ENCODE data around the gene RCOR1. TPM values are rescaled to one million over a fixed set of nuclear protein-coding genes. Genes with fewer than 3 reads are reported as not detected.

RCOR1 gene
- total and polyA plus RNA-seq, 2 of the 8 experiments (the other 6 are each of a cell fraction or from before 2014, with no cell fraction given), result 12.3 to 26.3 TPM

DNA sequence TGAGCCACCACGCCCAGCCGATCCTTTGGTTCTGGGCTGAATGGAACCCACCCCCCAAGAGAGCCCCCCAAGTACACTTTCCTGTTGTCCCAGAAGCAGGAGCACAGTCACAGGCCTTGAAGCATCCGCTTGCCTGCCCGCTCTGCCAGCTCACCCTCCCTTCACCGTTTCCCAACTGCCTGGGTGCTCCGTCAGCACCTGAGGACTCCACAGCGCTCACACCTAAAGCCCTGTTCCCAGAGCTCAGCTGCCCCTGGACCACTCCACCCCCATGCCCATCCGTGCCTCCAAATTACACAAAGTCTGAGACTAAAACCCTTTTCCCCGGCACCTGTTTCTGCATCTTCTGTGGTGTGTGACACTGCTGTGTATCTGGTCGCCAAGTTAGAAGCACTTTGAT is 140.5 kb downstream of the RCOR1 start:
- H2BK15ac ChIP-seq (ENCODE audit: low read length), result no peak overlapping the region
- H3K4ac ChIP-seq (replicated peaks; ENCODE audit: insufficient read length, low read depth, low read length), result no peak overlapping the region
- no peak overlapping the region for H3K4me3 ChIP-seq (ENCODE audit: extremely low read depth in 1 of 4, insufficient read depth in 2 of 4, low read depth in 3 of 4, low read length in 4 of 4)
- no peak overlapping the region for H3K23ac ChIP-seq (ENCODE audit: insufficient read length)
- H3K9me3 ChIP-seq (ENCODE audit: insufficient read depth in 2 of 2, low read depth in 1 of 2, low read length in 1 of 2), result no peaks in the 10 kb centered on the region
- DNase-seq (ENCODE audit: low read depth in 1 of 2, low spot score in 2 of 2) (no peak), FAIRE-seq (no peak)
- H3K4me2 ChIP-seq (ENCODE audit: insufficient read depth in 1 of 2, low read depth in 2 of 2, low read length in 2 of 2), result no peak overlapping the region
- no peak overlapping the region for H3K14ac ChIP-seq (ENCODE audit: insufficient read length)
- H3K27me3 ChIP-seq (replicated peaks in 1 of 4; ENCODE audit: control insufficient read depth in 3 of 4, extremely low read depth in 1 of 4, insufficient read depth in 3 of 4, low read length in 3 of 4), result no peaks in the 10 kb centered on the region
- no peak overlapping the region for H2BK20ac ChIP-seq (ENCODE audit: low read length)
- peaks cover 0 to 14% (median 3%) of the 10 kb centered on the region in 4 experiments; a peak in 3 of 8 replicates for H3K36me3 ChIP-seq (ENCODE audit: control insufficient read depth in 2 of 4, insufficient read depth in 4 of 4, low read length in 3 of 4)
- CTCF ChIA-PET (ENCODE audit: partially characterized antibody), result interaction anchor here (0.7 to 3.8 kb wide), 5 partner anchors 9 to 40 kb away, joined by 3 to 19 read pairs (median 5); no protein-coding TSS in a partner anchor
- H3K18ac ChIP-seq (ENCODE audit: extremely low read depth, low read length), result no peak overlapping the region
- H3K23me2 ChIP-seq (ENCODE audit: low read depth, low read length), result no peaks in the 10 kb centered on the region
- H4K20me1 ChIP-seq (replicated peaks in 1 of 2; ENCODE audit: control insufficient read depth in 1 of 2, insufficient read depth in 2 of 2, low read length in 2 of 2), result peaks cover 0 to 3% of the 10 kb centered on the region in 2 experiments
- no peak overlapping the region for H4K91ac ChIP-seq (replicated peaks; ENCODE audit: insufficient read length, low read length)
- H3K9ac ChIP-seq (replicated peaks in 1 of 4; ENCODE audit: extremely low read depth in 1 of 4, low read depth in 3 of 4, low read length in 3 of 4), result no peak overlapping the region
- no peak overlapping the region for H4K5ac ChIP-seq (ENCODE audit: insufficient read length, low read depth, low read length)
- H3K4me1 ChIP-seq (replicated peaks in 1 of 4; ENCODE audit: control insufficient read depth in 3 of 4, insufficient read depth in 4 of 4, low read length in 3 of 4), result peaks cover 0 to 4% (median 0%) of the 10 kb centered on the region in 4 experiments; a peak in 2 of 7 replicates
- H3K79me1 ChIP-seq (ENCODE audit: low read depth, low read length), result 0 out of 2 replicates have a peak, but pooled peaks cover 2% of the 10 kb centered on the region
- TF ChIP-seq POLR2AphosphoS5 (IDR thresholded peaks at IDR 0.05; ENCODE audit: low read depth, low read length), result no peak
- TF ChIP-seq, protein P1, sequence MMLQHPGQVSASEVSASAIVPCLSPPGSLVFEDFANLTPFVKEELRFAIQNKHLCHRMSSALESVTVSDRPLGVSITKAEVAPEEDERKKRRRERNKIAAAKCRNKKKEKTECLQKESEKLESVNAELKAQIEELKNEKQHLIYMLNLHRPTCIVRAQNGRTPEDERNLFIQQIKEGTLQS (IDR thresholded peaks at IDR 0.05; ENCODE audit: insufficient read depth, low read depth, low read length), result no peak
- TF ChIP-seq PHF8 (conservative IDR thresholded peaks at IDR 0.05; ENCODE audit: low read depth, low read length), result no peak
- TF ChIP-seq CHD1 (IDR thresholded peaks at IDR 0.05; ENCODE audit: low read depth, low read length), result no peak
- TF ChIP-seq POU5F1 (IDR thresholded peaks at IDR 0.05; ENCODE audit: low read depth, low read length), result no peak
- TF ChIP-seq CBX8 (IDR thresholded peaks at IDR 0.05; ENCODE audit: borderline replicate concordance, low read depth, low read length), result no peak
- TF ChIP-seq BRCA1 (IDR thresholded peaks at IDR 0.05; ENCODE audit: low read depth, low read length), result no peak
- TF ChIP-seq YY1 (IDR thresholded peaks at IDR 0.05; ENCODE audit: low read depth, low read length), result no peak
- no peak for TF ChIP-seq HDAC6 (IDR thresholded peaks at IDR 0.05; ENCODE audit: low read depth, low read length)
- no peak overlapping the region for H3K27ac ChIP-seq (ENCODE audit: low read depth, low read length)
- no peak overlapping the region for H2BK12ac ChIP-seq (ENCODE audit: low read depth, low read length)
- H2AFZ ChIP-seq (ENCODE audit: low read length), result no peak overlapping the region
- no peak overlapping the region for H3K56ac ChIP-seq (replicated peaks; ENCODE audit: insufficient read length, low read depth, low read length)
- WGBS, 2 experiments (ENCODE audit: extremely low coverage in 1 of 2, insufficient coverage in 1 of 2, insufficient read length in 1 of 2, insufficient replicate concordance in 2 of 2, low coverage in 1 of 2, low lambda C conversion rate in 2 of 2, missing lambda C conversion rate in 1 of 2), result 94% methylated on average over 9 of the region's 10 CpGs; no CpG with 5 or more reads in 1 of the 2 experiments
- H2BK5ac ChIP-seq (ENCODE audit: low read depth, low read length), result no peak overlapping the region
- POLR2A ChIA-PET (ENCODE audit: partially characterized antibody), result no interaction called here
- no peak overlapping the region for H4K8ac ChIP-seq (ENCODE audit: extremely low read depth, insufficient read depth, low read length)
- H2AK5ac ChIP-seq (ENCODE audit: low read depth, low read length), result no peak overlapping the region
- no peaks in the 10 kb centered on the region for H3K79me2 ChIP-seq (ENCODE audit: control insufficient read depth in 1 of 2, insufficient read depth in 2 of 2, low read length in 2 of 2)
- H2BK120ac ChIP-seq (replicated peaks; ENCODE audit: low read depth, low read length), result no peak overlapping the region
